Measurements from ENCODE around the gene SNRNP48. TPM values are rescaled to one million over a fixed set of nuclear protein-coding genes. Genes with fewer than 3 reads are reported as not detected.

Gene SNRNP48
- total RNA-seq, 1 donor from 2014 or later, result 54.1 TPM

GRCh38 chr6:7656355-7656754, 66.4 kb downstream of the SNRNP48 start:
- Mint-ChIP-seq H3K4me3 (no peak overlapping the region), H3K9me3 (peaks cover 2% of the 10 kb centered on the region), H3K36me3 (no peaks in the 10 kb centered on the region), H3K27ac (no peak overlapping the region), H3K27me3 (ENCODE audit: insufficient read depth, low read depth) (peaks cover 2% of the 10 kb centered on the region), H3K4me1 (no peaks in the 10 kb centered on the region)
- TF ChIP-seq EZH2phosphoT487 (IDR thresholded peaks at IDR 0.05), result no peak
- no peak for TF ChIP-seq EZH2 (IDR thresholded peaks at IDR 0.05)
- no peak for TF ChIP-seq CTCF (IDR thresholded peaks at IDR 0.05)
- Histone ChIP-seq H3F3A (ENCODE audit: low read depth) (no peaks in the 10 kb centered on the region), H3K27ac (no peak overlapping the region), H3K27me3 (peaks cover under 1% of the 10 kb centered on the region), H3K4me1 (no peaks in the 10 kb centered on the region), H3K4me2 (no peak overlapping the region), H3K36me3 (no peaks in the 10 kb centered on the region), H2AFZ (replicated peaks) (no peak overlapping the region), H3K9me3 (ENCODE audit: low read depth) (no peaks in the 10 kb centered on the region), H3K79me2 (ENCODE audit: low read depth) (no peaks in the 10 kb centered on the region), H4K20me1 (ENCODE audit: low read depth) (no peaks in the 10 kb centered on the region), H3K4me3 (no peak overlapping the region), H3K9ac (no peak overlapping the region)
- no peak for DNase-seq (ENCODE audit: low spot score)

- H3K27me3 Mint-ChIP-seq (ENCODE audit: insufficient read depth, low read depth), result no peaks in the 10 kb centered on the region
- no peaks in the 10 kb centered on the region for H3K36me3 Mint-ChIP-seq
- H2AFZ ChIP-seq (replicated peaks), result no peak overlapping the region
- TF ChIP-seq EZH2 (IDR thresholded peaks at IDR 0.05) (no peak), CTCF (IDR thresholded peaks at IDR 0.05) (no peak), EZH2phosphoT487 (IDR thresholded peaks at IDR 0.05) (no peak)
- H3K9me3 ChIP-seq (ENCODE audit: low read depth), result no peaks in the 10 kb centered on the region
- H3K36me3 ChIP-seq, result no peaks in the 10 kb centered on the region
- H3K27me3 ChIP-seq, result peaks cover 6% of the 10 kb centered on the region
- H3K4me3 Mint-ChIP-seq, result no peak overlapping the region
- H3K27ac Mint-ChIP-seq, result no peak overlapping the region
- no peak overlapping the region for H3K4me2 ChIP-seq
- DNase-seq (ENCODE audit: low spot score), result no peak
- no peak overlapping the region for H3K4me3 ChIP-seq
- no peaks in the 10 kb centered on the region for H3K4me1 ChIP-seq
- H4K20me1 ChIP-seq (ENCODE audit: low read depth), result no peaks in the 10 kb centered on the region
- H3K9ac ChIP-seq, result no peak overlapping the region
- no peaks in the 10 kb centered on the region for H3F3A ChIP-seq (ENCODE audit: low read depth)
- H3K4me1 Mint-ChIP-seq, result no peaks in the 10 kb centered on the region
- H3K79me2 ChIP-seq (ENCODE audit: low read depth), result no peaks in the 10 kb centered on the region
- no peak overlapping the region for H3K27ac ChIP-seq
- peaks cover 2% of the 10 kb centered on the region for H3K9me3 Mint-ChIP-seq
Observed at GRCh38 chr6:7658543-7658942, 68.5 kb downstream of the SNRNP48 start.

- Histone ChIP-seq H4K20me1 (ENCODE audit: low read depth) (no peaks in the 10 kb centered on the region), H3F3A (ENCODE audit: low read depth) (no peaks in the 10 kb centered on the region), H3K4me2 (no peak overlapping the region), H3K4me3 (no peak overlapping the region), H2AFZ (replicated peaks) (no peak overlapping the region), H3K36me3 (no peaks in the 10 kb centered on the region), H3K9me3 (ENCODE audit: low read depth) (no peaks in the 10 kb centered on the region), H3K4me1 (no peaks in the 10 kb centered on the region), H3K9ac (no peak overlapping the region), H3K79me2 (ENCODE audit: low read depth) (no peaks in the 10 kb centered on the region), H3K27me3 (peaks cover 6% of the 10 kb centered on the region), H3K27ac (no peak overlapping the region)
- no peaks in the 10 kb centered on the region for H3K36me3 Mint-ChIP-seq
- DNase-seq (ENCODE audit: low spot score), result no peak
- H3K4me1 Mint-ChIP-seq, result no peaks in the 10 kb centered on the region
- peaks cover 2% of the 10 kb centered on the region for H3K9me3 Mint-ChIP-seq
- TF ChIP-seq CTCF (IDR thresholded peaks at IDR 0.05), result no peak
- TF ChIP-seq EZH2 (IDR thresholded peaks at IDR 0.05), result no peak
- TF ChIP-seq EZH2phosphoT487 (IDR thresholded peaks at IDR 0.05), result no peak
- H3K27ac Mint-ChIP-seq, result no peak overlapping the region
- H3K27me3 Mint-ChIP-seq (ENCODE audit: insufficient read depth, low read depth), result no peaks in the 10 kb centered on the region
- no peak overlapping the region for H3K4me3 Mint-ChIP-seq
Observed at GRCh38 chr6:7661364-7661763, 71.4 kb downstream of the SNRNP48 start.

Other genes with a start within 250 kb of the SNRNP48 start
- gene CAGE1, start 200.5 kb upstream of the SNRNP48 start, total RNA-seq (ENCODE audit: low replicate concordance), result 0.03 TPM in 1 of 2 replicates, not detected in the other
- gene RIOK1, start 200.4 kb upstream of the SNRNP48 start, total RNA-seq (ENCODE audit: low replicate concordance), result 17.3 and 21.5 TPM in 2 replicates
- gene DSP, start 48.5 kb upstream of the SNRNP48 start, total RNA-seq (ENCODE audit: low replicate concordance), result 38.3 and 38.7 TPM in 2 replicates
- gene BMP6, start 135.9 kb downstream of the SNRNP48 start, total RNA-seq (ENCODE audit: low replicate concordance), result 0.37 and 0.41 TPM in 2 replicates